GM19455 (cell line): Measurements from ENCODE around the gene ZNF214.
"Not testable (repeated sequence)": the region's sequence is repeated elsewhere in the genome, so short reads cannot be mapped to it uniquely, and the experiment has no call there.

Source experiments
- ATAC-seq: cut with Tn5 transposase; IDR thresholded peaks from one replicate; pipeline ENCODE4 v1.9.1; 2021; ENCODE audit not compliant: unreplicated experiment

Gene ZNF214

DNA sequence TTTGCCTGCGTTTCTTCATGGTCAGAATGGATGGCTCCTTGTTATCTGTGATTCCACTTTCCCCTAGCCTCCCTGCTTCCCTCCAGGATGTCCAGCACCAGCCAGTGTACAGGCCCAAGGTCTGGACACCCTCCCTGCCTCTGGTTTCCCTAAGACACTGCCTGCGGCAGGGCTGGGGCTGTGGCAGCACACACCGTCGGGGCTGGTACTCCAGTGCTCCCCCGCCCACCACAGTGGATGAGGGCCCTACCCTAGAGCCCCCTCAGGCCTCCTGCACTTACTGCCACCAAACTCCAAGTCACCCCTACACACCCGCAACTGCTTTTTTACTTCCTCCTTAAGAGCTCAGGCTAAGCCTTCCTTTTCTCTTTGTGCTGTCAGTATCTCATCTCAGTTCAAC lies 28.9 kb downstream of the ZNF214 start:
- no peak for ATAC-seq

DNA sequence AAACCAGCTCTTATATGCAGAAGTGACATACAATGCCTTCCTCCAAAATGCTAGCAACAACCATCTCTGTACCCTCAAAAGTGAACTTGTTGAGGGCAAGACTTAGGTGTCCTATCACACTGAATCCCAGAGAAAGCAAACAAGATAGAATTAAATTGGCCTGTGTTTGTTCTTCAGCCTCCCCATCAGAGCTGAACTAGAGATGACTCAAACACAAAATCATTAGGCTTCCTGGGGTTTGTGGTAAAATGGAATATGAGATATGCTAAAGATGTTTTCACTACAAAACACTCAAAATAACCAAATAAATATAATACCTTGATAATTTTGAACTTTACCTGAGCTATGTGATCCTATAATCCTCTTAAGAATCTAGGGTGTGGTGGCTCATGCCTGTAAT lies 31.6 kb downstream of the ZNF214 start:
- no peak for ATAC-seq

DNA sequence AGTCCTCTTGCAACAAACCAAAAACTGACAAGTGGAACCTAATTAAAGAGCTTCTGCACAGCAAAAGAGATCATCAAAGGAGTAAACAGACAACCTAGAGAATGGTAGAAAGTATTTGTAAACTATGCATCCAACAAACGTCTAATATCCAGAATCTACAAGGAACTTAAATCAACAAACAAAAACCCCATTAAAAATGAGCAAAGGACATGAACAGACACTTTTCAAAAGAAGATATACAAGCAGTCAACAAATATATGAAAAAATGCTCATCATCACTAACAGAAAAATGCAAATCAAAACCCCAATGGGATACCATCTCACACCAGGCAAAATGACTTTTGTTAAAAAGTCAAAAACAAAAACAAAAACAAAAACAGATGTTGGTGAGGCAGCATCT lies 33.7 kb downstream of the ZNF214 start:
- ATAC-seq: no peak

DNA sequence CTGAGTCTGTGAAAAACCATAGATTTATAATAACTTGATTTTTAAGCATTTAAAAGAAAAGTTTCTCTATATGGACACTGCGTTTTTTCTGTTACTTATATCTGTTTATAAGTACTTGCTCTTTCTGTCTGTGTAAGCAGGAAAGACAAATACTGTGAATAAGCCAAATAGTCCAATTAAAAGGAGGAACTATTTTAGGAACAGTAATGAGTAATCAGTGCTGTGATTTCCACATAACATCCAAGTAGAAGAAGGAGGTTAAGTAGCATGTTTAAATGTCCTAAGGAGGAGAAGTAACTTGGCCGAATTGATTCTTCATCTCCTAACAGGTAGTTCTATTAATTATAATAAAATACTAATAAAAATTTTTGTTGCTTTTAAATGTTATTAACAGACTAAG lies 40.8 kb downstream of the ZNF214 start:
- no peak for ATAC-seq

DNA sequence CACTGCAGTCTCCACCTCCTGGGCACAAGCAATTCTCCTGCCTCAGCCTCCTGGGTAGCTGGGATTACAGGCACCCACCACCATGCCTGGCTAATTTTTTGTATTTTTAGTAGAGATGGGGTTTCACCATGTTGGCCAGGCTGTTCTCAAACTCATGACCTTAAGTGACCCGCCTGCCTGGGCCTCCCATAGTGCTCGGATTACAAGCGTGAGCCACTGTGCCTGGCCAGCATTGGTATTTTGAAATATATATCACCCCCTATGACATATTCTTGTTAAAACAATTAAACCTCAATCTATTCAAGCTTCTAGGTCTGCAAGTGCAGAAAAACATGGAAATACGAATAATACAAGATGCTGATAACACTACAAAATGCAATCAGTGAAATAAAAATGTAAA lies 50.3 kb downstream of the ZNF214 start:
- not testable (repeated sequence) for ATAC-seq

DNA sequence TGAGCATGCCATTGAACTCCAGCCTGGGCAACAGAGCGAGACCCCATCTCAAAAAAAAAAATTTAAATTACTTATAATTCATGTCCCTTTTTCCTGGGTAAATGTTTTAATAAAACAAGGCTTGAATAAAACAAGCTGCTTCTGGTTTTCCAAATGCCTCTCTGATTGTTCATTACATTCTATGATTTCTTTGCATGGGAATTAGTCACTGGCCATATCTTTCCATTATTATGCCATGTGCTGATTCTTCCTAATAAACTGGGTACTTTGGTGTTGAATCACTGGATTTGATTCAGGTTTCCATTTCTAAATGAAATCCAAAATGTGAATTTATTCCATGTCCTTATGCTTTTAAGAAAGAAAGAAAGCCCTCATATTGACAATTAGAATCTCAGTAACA lies 51.3 kb downstream of the ZNF214 start:
- no peak for ATAC-seq

DNA sequence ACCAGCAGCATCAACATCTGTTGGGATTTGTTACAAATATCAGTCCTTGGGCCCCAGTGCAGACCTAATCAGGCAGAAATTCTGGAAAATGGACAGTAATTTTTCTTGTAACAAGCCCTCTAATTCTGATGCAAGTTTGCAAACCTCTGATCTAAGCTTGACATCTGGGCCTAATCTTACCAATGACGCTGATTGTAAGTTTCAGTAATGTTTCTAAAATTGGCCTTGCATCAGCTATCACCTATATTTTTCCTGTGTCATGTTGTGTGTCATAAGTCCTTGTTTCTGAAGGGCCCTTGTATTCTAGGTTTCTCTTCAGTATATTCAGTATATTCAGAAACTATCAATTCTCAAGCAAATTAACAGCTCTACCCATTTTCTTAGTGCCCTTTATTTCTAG lies 57.5 kb downstream of the ZNF214 start:
- peak; percentile 93 for ATAC-seq

DNA sequence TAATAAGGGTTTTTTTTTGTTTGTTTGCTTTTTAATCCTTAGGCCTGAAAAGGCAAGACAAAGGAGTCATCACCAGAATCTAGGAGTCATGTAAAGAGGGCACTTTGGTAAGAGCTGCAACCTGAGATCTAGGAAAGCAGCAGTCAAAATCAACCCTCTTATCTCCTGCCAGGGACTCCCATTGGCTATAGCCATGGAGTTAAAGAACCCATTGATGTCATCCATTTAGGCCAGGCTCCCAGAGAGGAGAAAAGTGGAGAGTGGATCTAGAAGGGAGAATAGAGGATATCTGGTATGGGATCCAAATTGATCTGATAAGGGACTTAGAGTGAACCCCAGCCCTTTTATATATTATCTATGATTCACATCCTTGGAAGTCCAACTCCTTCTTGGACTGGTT lies 58.0 kb downstream of the ZNF214 start:
- no peak for ATAC-seq

DNA sequence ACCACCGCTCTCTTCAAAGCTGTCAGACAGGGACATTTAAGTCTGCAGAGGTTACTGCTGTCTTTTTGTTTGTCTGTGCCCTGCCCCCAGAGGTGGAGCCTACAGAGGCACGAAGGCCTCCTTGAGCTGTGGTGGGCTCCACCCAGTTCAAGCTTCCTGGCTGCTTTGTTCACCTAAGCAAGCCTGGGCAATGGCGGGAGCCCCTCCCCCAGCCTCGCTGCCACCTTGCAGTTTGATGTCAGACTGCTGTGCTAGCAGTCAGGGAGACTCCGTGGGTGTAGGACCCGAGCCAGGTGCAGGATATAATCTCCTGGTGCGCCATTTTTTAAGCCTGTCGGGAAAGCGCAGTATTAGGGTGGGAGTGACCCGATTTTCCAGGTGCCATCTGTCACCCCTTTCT lies 65.9 kb downstream of the ZNF214 start:
- not testable (repeated sequence) for ATAC-seq
